GM18499 (cell line): ENCODE measurements around the gene PTPN14.
"Not testable (repeated sequence)": the region's sequence is repeated elsewhere in the genome, so short reads cannot be mapped to it uniquely, and the experiment has no call there.

Experiments used
- ATAC-seq: cut with Tn5 transposase; IDR thresholded peaks from one replicate; pipeline ENCODE4 v1.9.1; 2021; ENCODE audit warnings: moderate number of reproducible peaks; ENCODE audit not compliant: insufficient read depth, unreplicated experiment

The PTPN14 gene

DNA sequence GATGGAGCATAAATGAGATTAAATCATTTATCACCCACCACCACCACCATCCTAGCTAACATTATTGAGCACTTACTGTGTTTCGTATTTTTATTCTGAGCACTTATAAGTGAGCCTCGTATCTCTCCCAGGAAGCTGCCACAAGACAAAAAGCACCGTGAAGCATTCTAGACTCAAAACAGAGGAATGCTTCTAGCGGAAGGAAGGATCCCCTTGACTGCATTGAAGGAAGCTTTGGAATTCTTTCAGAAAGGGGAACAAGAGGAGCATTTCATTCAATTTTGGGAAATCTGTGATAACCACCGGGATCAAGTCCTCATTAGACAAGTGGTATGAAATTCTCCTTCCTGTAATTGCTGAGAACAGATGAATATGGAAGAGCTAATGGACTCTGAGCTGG is 66.3 kb downstream of the PTPN14 start:
- ATAC-seq = no peak

DNA sequence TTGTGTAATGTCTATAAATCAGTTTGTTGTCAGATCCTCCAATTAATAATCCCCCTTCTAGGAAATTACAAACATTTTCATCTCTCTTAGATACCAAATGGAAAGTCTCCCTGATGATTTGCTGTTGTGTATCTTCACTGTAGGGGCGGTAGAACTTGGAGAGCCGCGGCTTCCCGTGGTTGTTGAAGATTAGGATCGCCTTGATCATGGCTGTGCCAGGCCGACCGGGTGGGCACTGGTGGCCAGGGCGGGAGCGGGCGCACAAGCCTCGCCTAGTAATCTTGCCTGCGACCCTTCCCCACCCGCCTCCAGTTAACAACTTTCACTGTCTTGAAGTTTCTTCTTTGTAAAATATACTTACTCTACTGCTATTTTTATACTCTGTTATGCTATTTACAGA is 68.2 kb downstream of the PTPN14 start:
- not testable (repeated sequence) for ATAC-seq

DNA sequence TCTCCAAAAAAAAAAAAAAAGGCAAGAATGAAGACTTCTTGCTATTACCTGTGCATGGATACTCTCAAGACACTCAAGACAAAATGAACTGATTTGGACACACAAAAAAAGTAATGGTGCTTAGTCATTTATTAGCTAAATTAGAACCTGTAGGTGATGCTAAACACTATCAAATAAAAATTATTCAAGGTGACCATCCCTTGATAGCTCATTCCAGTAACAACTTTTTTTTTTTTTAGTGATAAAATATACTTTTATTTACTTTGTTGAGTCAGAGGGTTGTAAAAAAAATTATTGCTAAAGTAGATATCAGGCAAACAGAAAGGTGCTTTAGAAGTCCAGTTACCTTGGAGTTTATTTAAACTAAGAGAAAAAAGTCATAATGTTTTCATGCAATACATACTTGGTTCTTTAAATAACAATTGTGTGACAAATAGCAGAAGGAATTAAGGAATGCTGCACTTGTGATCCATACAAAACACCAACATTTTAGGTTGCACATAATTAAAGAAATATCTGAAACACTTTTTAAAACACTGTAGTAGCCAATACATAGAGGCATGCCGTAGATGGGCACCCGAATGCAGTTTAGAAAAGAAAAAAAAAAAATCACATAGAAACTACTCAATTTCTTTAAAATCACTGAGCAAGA is 69.3 kb downstream of the PTPN14 start:
- ATAC-seq = not testable (repeated sequence)

DNA sequence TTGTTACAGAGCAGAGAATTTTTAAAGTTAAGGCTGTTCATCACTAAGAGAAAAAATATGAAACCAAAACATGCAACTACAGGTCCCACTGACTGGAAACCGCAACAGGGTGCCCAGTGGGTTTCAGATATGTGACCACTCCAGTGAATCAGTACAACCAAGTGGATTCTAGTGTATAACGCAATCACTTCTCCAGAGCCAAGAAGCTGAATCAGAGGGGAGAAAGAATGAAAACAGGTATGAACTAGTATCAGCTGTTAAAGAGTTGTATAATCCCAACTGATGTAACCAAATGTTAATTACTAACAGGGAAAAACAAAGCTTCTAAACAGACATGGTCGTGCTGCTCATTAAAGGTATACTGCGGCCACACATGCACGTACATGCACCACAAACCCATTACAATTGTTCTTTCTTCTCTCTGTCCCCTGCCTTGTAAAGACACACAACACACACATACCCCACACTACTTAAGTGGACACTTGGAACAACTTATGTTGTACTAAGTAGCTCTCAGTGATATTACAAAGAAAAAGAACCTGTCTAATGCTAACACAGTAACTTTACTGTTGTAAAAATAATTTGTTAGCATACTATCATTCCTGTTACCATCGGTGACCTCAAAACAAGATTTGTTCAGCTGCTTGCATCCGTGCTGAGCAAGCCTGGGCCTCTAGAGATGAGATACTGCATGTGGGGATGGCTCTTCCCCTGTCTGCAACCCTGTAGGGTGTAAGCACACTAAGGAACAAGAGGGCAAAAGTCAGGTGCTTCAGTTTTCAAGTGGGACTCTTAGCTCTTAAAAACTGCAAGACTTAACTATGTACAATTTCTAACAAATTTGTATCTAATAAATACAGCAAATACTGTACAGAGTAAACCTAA is 74.2 kb downstream of the PTPN14 start:
- no peak for ATAC-seq

DNA sequence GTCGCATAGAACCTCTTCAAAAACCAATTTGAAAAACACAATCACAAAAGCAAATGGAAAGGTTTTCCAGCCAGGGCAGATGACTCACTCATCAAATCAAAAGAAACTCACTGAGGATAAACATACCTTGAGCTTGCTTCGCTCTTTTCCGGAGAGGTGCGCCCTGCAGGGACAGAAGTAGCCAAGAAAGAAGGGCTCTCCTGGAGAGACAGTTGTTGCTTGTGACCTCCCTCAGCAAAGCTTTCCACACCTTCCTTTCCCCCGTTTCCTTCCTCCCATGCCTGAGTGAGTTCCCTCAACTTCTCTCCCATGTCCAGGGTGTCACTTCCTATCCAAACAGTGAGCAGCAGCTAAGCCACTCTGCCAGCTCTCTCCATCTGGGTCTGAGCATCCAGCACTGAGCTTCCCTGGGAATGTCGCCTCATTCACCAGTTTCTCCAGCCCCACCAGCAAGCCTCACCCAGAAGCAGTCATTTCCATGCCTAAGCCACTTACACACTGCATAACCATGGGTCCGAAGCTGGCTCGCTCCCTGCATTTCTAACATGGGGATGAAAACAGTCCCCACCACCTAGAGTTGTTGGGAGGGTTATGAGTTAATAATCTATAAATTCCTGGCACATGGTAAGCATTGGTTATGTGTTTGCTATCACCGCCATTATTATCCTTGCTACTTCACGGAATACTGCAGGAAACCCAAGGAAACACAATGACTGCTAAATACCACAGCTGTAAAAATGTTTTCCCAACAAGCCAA is 75.0 kb downstream of the PTPN14 start:
- ATAC-seq = no peak

DNA sequence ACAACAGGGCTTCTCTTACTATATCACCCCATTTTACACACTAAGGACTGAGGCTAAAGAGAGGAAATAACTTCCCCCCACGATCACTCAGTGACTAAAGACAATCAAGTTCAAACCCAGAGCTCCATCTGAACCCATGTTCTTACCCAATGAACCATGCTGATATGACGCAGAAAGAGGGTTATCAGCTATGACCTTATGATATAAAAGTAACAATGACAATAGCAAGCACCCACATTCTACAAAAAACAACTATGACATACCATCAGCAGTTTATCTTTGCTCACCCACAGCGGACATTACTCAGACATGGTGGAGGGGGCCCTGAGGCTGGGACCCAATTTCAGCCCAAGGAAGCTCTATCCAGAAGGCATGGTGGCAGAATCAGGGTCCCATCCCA is 75.7 kb downstream of the PTPN14 start:
- no peak for ATAC-seq

DNA sequence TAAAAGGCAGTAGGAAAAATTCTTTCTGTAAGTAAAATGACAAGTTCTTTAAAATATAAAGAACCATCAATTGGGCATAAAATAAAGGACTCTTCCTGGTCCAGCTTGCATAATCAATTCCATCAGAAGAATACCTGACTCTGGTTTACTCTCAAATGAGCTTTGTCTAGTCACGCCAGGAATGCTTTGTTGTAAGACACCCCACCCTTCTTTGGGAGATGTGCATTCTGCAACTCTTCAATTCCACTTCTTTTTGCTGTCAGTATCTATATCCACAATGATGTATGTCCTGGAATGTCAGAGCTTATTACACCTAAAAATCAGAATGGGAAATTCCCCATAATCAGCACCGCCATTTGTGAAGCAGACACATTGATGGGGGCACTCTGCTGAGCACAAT is 76.1 kb downstream of the PTPN14 start:
- ATAC-seq = no peak

DNA sequence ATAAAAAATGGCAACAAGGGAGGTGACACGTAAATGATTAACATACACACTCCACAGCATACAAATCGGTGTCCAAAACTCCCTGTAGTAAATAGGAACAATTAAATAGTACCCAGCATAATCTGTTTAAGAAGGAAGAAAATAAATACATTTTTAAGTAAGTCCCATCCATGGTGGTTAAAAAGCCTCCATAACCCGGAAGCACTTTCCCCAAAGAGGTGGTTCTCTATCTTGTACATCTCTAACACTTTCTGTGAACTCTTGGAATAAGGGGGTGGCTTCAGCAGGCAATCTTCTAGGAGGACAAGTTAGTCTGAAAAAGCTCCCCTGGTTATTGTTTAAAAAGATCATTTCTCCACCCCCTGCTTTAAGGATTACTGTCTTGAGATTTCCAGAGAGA is 76.9 kb downstream of the PTPN14 start:
- no peak for ATAC-seq

DNA sequence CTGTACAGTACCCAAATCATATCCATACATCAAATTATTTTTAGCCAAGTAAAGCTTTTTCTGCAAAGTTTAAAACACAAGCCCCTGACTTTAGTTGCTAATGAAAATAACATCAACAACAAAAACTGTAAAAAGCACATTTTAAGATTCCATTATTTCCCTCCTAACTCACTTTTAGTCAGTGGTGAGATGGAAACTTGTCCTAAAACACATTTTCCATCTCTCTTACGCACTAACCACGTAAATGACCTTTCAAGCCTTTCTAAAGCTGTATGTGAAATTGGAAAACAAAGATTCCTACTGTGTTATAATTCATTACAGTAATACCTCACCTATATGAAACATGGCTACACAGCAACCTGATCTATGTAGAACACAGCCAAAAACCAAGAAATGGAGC is 77.5 kb downstream of the PTPN14 start:
- ATAC-seq = no peak

DNA sequence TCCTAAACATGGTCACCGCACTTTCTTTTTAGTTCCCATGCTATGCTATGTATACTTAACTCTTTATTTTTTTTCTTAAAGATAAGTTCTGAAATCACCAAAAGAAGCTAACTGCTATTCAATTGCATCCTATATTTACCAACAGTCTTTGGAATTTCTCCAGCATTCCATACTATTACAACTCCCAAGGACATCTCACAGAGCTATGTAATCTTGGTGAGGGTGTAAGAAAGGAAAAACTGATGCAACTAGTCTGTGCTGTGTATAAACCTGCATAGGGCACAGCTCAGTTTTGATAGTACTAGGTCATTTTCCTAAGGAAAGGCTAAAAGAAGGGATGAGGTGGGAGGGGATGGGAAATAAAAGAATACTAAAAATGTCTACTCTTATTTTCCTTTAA is 78.0 kb downstream of the PTPN14 start:
- no peak for ATAC-seq

DNA sequence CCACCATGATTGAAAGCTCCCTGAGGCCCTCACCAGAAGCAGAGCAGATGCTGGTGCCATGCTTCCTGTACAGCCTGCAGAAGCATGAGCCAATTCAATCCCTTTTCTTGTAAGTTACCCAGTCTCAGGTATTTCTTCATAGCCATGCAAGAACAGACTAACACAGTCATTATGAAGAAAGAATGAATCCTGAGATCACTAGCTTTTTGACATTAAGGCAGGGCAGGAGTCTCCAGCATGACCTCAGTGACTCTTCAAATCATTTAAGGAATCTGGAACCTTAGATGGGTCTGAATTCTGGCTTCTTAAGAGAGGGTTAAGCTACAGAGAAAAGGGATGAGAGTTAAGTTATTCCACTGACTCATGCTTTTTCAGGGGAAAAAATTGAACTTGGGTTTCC is 79.0 kb downstream of the PTPN14 start:
- no peak for ATAC-seq

DNA sequence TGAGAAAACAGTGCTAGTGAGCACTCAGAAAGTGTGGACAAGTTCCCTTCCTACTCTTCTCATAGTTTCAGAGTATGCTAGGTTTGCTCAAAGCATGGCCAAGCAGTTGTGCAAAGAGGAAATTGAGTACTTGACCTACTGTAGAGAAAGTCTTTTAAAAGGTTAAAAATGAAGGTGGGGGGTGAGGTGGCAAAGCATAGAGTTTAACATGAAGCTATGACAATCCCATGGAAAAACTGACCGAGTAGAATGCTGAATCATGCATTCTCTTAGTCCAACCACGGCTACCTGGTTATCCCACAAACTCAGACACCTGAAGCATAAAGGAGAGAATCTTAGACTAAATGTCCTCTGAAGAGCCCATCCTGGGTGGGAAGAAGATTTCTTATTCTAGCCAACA is 79.9 kb downstream of the PTPN14 start:
- ATAC-seq = no peak

DNA sequence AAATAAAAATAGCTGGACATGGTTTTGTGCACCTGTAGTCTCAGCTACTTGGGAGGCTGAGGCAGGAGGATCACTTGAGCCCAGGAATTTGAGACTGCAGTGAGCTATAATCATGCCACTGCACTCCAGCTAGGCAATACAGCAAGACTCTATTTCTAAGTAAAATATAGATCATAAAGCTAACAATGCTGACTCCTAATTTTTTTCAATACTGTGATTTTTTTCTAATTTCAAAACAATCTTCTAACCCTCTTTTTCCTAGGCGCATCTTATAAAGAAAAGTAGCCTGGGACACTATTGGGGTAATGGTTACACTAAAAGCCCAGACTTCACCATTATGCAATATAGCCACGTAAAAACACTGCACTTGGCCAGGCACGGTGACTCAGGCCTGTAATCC is 81.3 kb downstream of the PTPN14 start:
- ATAC-seq = no peak

DNA sequence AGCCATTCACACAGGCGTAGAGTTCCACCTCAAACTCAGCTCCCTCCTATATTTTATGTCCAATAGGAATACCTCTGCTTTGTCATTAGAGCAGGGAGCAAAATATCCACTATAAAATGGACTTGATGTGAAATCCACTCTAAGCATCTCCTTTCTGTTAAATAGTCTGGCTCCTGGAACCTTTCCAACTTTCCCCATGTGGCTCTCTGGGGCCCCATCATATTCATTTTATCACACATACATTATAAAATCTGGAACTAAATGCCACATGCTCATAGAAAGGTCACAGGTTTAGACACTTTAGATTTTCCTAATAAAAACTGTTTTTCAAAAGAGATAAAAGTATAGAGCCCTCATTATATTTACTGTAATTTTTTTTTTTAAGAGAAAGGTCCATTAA is 82.1 kb downstream of the PTPN14 start:
- ATAC-seq = no peak

DNA sequence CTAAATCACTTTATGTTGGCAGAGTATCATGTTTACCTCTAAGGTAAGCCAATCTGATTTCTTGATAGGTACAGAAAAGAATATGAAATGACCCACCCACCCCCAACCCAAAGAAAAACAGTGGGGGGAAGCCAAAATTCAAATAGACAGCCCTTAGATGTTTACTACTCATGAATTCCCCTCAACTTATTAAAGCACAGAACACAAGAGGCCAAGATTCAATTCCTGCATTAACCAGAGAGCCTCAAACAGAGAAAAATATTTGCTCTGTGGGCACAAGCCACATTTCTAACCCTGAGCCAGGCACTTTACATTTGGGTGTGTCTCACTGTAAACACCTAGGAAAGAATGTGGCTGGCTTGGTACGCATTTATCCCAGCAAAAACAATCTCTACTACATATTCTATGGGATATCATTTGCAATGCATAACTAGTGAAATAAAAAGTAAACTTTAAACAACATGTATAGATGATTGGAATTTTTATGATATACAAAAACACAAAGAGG is 84.3 kb downstream of the PTPN14 start:
- no peak for ATAC-seq

DNA sequence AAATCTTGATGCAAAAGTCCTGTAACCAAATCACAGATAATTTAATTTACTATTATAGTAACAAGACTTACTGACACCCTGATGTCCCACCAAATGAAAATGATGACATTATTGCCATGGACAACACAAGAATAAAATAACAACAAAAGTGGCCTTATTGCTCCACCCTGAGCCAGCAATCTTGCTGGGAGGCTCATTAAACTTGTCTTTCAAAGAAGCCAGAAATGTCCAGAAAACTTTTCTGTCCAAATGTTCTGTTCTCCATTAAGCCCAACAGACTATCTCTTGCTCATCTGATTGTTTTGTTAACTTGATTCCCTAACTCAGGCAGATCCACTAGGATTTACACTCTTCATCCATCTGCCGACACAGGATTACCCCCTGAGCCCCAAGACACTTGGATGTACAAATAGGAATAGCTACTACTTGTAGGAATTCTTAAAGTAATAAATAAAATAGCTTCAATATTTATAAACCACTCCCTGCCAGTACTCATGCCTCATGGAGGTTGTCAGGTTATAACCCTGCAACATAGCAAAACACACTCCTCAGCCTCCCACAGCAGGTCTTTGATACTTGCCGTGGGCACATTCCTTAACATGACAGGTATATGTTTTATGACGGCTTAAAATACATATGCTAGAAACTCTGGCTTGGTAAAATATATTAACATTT is 84.9 kb downstream of the PTPN14 start:
- ATAC-seq = no peak

DNA sequence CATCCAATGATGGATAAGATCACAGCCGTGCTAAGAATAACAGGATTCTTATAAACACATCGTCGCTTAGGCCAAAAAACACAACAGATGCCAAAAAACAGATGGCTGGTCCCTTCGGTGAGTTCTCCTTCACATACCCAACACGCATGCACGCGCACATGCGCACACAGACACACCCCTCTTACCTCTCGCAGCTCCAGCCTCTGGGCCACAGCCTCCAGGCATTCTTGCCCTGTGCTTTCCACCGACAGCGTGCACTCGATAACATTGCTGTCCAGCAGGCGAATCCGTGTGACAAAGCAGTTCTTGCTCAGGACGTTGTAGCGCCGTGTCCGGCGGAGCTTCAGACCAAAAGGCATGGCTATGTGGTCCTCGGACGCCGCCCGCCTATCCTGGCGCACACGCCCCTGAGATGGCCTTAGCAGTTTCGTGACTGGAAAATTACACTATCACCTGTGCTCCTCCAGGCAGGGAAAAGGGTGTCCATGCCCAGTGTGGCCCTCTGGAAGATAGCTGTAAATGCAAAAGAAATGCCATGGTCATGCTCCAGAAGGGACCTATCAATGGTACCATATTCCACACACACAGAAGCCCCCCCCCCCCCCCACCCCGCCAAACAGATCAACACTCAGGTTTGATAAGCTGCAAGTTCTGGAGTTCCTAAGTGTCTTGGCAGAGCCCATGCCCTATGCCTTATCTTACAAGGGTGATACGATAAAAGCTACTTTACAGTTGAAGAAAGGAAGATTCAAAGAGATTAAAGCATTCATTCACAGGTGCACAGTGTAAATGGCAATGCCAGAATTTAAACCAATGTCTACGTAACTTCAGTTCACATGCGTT is 86.7 kb downstream of the PTPN14 start:
- ATAC-seq = no peak

DNA sequence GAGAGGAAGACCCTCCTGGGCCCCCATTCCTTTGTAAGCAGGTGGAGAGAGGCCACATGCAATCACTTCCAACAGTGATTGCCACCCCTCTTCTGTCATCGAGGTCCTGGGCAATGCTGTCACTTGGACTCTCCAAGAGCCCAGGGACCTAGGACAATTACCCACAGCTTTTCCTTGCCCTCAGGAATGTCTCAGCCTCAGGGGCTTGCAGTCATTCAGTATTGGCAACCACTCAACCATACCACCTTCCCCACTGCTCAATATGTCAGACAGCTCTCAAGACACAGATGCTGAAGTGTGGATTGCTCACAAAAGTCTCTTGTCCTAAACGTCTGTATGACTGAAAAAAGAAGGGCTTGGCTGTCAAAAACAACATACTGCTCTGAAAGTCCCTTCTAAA is 87.8 kb downstream of the PTPN14 start:
- no peak for ATAC-seq

DNA sequence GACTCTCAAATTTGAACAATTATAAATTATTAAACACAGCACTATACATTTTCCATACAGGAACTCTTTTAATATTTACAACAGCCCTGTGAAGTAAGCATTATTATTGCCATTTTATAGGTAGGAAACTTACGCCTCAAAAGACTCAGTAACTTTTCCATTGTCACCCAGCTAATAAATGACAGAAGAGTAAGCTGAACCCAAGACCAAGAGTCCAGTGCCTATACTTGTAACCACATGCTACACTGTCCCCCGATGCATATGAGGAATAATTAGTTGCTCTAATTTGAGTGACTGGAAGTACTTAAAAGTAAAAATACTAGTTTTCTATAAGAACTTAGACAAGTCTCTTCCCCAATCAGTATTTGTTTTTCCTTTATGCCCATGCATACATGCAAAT is 88.5 kb downstream of the PTPN14 start:
- no peak for ATAC-seq

DNA sequence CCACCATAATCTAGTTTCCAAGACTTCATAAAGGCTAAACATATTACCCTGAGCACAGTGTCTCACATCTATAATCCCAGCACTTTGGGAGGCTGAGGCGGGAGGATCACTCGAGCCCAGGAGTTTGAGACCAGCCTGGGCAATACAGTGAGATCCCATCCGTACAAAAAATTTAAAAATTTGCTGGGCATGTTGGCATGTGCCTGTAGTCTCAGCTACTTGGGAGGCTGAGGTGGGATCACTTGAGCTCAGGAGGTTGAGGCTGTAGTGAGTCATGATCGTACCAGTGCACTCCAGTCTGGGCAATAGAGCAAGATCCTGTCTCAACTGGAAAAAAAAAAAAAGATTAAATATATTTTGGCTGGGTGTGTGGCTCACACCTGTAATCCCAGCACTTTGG is 90.1 kb downstream of the PTPN14 start:
- no peak for ATAC-seq
